Motor neuron (in vitro differentiated cells): ENCODE results near the gene BLMH. TPM values are rescaled to one million over a fixed set of nuclear protein-coding genes. Genes with fewer than 3 reads are reported as not detected.

Source experiments
- ATAC-seq, 8 experiments: fragments of 200-7000 bp; cut with Tn5 transposase; replicated peaks in 6 of 8; 2 replicates each; pipeline ENCODE4 v1.8.0; 2021; ENCODE audit warnings: mild to moderate bottlenecking in 8 of 8, moderate library complexity in 8 of 8
- H3K27ac ChIP-seq, 2 donors: fragments of 250-450 bp; sonication (Bioruptor Pico); 2 replicates each; pipeline ENCODE4 v1.9.0; 2021; ENCODE audit warnings: antibody characterized with exemption in 2 of 2, mild to moderate bottlenecking in 2 of 2, moderate library complexity in 1 of 2
- H3K4me1 ChIP-seq, 2 donors: fragments of 250-450 bp; sonication (Bioruptor Pico); replicated peaks in 1 of 2; 2 replicates each; pipeline ENCODE4 v1.6.1; 2021; ENCODE audit warnings: antibody characterized with exemption in 2 of 2, mild to moderate bottlenecking in 2 of 2, moderate library complexity in 1 of 2
- H3K4me3 ChIP-seq, 5 donors: fragments of 250-450 bp; sonication (Bioruptor Pico); 2 replicates each; pipeline ENCODE4 v1.9.0; 2021; ENCODE audit warnings: antibody characterized with exemption in 5 of 5, mild to moderate bottlenecking in 5 of 5, moderate library complexity in 4 of 5
- WGBS, 10 experiments: fragments of 450-650 bp; shearing (Covaris generic); methylation state at CpG; one replicate each; pipeline ENCODE4 v1.0.0; 2022; 5-methylcytosine and 5-hydroxymethylcytosine counted together
- in situ Hi-C, 9 experiments: fragments of 400-800 bp; cut with MboI; loops; one replicate each; pipeline ENCODE4 v1.15.0; 2021; ENCODE audit warnings: low sequenced_read_pairs in 9 of 9, low pct_unique_long_range_greater_than_20kb in 2 of 9; ENCODE audit not compliant: unreplicated experiment in 9 of 9
- total RNA-seq, 8 experiments: library from RNA; unstranded; fragments of 300-600 nt; gene quantifications; 2 replicates each; pipeline versions ENCODE4 v1.2.3 to v1.2.4, GENCODE V29; 2022

Gene BLMH
- total RNA-seq, 8 experiments from 2014 or later, result 21.9 to 69.2 (median 32.5) TPM

DNA sequence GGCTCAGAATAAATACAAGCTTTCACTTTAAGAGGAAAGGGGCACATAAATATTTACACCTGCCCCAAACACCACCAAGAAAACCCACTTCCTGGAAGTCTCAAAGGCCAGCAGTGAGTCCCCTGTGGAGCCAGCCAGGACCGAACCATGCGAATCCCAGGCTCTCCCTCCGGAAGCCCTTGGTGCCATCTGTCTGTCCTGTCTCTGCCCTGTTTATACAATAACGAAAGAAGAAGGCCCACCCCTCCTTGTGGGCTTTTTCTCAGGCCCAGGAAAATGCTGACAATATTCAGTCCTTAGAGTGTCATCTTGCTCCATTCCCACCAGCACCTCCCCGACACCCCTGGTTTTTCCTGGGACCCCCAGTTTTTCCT, 52.7 kb downstream of the BLMH start:
- in situ Hi-C loops, result no loop called here
- WGBS, 10 experiments, result 20 to 100% (median 58%) methylated on average over 1 to 5 of the region's 5 CpGs; no CpG with 5 or more reads in 4 of the 10 experiments
- no peak for ATAC-seq
- Histone ChIP-seq H3K4me1 (peaks cover 0 to 6% of the 10 kb centered on the region in 2 donors), H3K27ac (no peak overlapping the region), H3K4me3 (no peak overlapping the region)

DNA sequence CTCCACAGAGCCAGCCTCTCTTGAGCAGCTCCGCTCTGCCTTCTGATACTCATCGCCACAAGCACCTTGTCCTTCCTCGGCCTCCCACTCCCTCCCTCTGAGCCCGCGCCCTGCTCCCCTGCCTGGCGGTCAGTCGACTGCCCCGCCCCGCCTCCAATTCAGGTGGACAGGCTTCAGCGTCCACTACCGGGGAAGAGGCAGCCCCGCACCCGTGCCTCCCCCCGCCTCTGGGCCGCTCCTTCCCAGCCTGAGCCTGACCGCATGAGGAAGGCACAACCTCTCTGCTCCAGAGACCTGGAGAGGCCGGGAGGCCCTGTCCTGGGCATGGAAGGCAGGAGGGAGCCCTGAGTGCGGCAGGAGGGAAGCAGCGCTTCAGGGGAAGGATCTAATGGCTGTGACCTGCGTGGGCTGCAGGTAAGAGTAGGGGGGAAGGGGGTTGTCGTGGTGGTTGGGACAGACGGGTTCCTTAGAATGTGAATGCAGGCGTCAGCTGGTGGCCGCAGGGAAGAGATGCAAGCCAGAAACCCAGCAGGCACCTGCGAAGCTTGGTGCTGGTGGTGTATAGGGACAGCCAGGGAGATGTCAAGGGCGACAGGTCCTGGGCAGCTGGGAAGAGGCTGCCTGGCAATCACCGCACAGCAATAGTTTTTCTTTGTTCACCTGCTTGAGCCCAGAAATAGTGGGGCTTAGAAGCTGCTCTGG, 53.2 kb downstream of the BLMH start:
- peak in 5 of 8 experiments; percentile 26 to 39 (median 31) for ATAC-seq
- Histone ChIP-seq H3K4me3 (no peak overlapping the region), H3K4me1 (peaks cover 0 to 6% of the 10 kb centered on the region in 2 donors), H3K27ac (no peak overlapping the region)
- in situ Hi-C loops, result no loop called here
- 10 to 100% (median 44%) methylated on average over 2 to 4 of the region's 27 CpGs; no CpG with 5 or more reads in 7 of the 10 experiments for WGBS, 10 experiments

DNA sequence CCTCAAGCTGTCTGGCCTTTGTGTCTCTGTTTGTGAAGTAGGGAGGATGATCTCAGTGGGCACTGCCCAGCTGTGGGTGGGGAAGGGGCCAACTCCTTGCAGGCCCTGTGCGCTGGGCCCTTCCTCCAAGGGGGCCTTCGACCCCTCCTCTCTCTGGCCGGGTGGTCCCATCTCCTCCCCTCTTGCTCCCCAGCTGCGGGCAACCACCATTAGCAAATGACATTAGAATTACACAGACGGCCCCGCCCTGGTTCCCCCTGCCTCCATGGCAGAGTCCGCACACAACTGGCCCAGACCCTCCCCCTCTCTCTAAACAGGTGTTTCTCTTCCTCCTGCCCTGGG, 53.8 kb downstream of the BLMH start:
- 0 to 5% methylated on average over 1 to 5 of the region's 7 CpGs; no CpG with 5 or more reads in 8 of the 10 experiments for WGBS, 10 experiments
- Histone ChIP-seq H3K4me1 (peaks cover 0 to 6% of the 10 kb centered on the region in 2 donors), H3K4me3 (no peak overlapping the region), H3K27ac (no peak overlapping the region)
- ATAC-seq, result no peak
- in situ Hi-C loops, result no loop called here

DNA sequence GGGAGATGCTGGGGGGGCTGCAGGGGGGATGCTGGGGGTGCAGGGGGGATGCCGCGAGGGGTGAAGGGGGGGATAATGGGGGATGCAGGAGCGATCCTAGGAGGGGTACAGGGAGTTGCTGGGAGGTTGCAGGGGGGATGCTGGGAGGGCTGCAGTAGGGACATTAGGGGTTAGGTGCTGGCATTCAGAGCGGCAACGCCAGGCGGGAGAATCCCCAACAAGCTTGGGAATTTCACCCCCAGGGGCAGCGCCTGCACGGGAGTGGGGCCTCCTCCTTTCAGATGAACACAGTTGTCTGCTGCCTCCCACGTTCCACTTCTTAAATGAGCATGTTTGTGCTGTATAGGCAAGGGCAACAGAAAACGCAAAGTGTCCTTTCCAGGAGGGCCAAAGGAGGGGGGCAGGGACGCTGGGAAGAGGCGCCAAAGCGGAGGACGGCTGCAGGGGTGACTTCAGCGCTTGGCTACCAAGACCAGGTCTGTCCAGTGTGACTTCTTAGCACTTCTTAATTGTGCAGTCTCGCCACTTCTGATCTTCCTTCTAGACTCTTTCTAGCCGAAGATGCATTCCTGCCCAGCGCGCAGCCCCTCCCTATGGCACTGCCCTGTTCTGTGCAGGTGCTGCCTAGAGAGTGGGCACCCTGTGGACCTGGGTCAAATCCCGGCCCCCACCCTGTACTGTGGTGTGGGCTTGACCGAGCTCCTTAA, 54.3 kb downstream of the BLMH start:
- H3K4me1 ChIP-seq, result peaks cover 0 to 6% of the 10 kb centered on the region in 2 donors
- H3K27ac ChIP-seq, result no peak overlapping the region
- WGBS, 10 experiments, result 17 to 46% (median 38%) methylated on average over 1 to 9 of the region's 21 CpGs; no CpG with 5 or more reads in 5 of the 10 experiments
- in situ Hi-C loops, result no loop called here
- peak in 2 of 8 experiments; percentile 6 to 15 for ATAC-seq
- no peak overlapping the region for H3K4me3 ChIP-seq

DNA sequence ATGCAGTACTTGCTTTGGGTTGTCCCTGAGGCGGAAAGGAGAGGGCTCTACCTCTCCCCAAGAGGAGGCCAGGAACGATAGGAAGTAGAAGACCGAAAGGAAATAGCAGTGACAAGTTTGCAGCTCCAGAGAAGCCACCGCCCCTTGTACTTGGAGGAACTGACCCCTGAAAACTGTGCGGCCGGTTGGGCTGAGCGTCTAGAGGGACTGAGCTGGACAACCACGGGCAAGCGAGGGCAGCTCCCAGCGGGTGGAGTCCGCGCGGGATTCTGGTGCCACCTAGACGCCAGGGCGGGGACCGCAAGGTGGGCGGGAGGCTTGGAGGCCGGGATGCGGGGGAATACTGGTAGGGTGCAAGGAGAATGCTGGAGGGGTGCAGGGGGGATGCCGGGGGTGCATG, 55.0 kb downstream of the BLMH start:
- WGBS, 10 experiments, result 10 to 22% (median 11%) methylated on average over 2 to 6 of the region's 20 CpGs; no CpG with 5 or more reads in 4 of the 10 experiments
- peaks cover 0 to 6% of the 10 kb centered on the region in 2 donors for H3K4me1 ChIP-seq
- H3K4me3 ChIP-seq, result no peak overlapping the region
- no peak overlapping the region for H3K27ac ChIP-seq
- in situ Hi-C loops, result no loop called here
- ATAC-seq, result peak in 6 of 8 experiments; percentile 44 to 77 (median 59)

DNA sequence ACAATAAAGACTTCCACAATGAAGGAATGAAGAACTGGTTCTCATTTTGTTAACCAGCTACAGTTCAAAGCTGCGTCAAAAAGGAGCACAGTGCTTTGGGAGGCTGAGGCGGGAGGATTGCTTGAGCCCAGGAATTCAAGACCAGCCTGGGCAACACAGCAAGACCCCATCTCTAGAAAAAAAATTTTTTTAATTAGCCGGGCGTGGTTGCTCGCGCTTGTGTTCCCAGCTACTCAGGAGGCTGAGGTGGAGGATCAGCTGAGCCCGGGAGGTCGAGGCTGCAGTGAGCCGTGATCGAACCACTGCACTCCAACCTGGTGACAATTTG, 55.5 kb downstream of the BLMH start:
- Histone ChIP-seq H3K27ac (no peak overlapping the region), H3K4me3 (peak overlapping the region in 2 of 5 donors; percentile 27 to 29), H3K4me1 (peaks cover 0 to 6% of the 10 kb centered on the region in 2 donors)
- in situ Hi-C loops, result no loop called here
- no peak for ATAC-seq
- 17 to 87% (median 41%) methylated on average over 3 to 10 of the region's 10 CpGs; no CpG with 5 or more reads in 2 of the 10 experiments for WGBS, 10 experiments

DNA sequence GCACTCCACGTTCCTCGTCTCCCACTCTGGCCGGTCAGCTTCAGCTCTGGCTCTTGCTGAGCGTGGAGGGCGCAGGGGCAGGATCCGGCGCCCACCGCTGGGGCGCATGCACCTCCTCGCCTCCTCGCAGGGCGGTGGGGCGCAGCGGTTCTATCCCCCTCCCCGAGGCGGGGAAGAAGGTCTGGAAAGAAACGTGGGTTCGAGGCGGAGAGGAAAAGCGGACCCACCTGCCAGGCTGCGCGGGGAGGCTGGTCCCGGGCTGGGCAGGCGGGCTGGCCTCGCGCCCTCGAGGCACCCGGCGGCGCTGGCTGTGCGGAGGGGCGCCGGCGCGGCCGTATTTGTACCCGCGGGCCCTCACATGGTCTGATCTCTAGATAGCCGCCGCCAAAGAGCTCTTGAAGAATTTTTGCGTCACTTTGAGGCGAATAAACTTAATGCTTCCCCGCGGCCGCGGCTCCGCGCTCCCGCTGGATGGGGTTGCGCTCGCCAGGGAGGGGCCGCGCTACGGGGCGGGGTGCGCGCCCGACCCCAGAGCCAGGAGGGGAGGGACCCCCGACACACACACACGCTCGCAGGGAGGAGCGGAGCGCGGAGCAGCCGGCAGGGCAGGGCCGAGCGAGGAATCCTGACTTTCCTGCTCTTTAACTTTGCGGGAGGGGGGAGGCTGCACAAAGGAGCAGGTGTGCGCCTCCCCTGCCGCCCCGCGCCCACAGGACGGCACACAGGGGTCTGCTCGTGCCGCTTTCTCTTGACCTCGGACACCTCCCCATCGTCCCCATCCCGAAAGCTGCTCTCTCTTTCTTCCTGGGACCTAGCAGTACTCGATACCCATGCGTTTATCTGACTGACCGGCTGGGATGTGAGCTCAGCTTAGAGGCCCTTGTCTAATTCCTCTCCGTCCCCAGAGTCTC, 56.1 kb downstream of the BLMH start, which contains the start of gene SLC6A4:
Gene SLC6A4 (minus strand): TSS at position 312 of the 911 bp plus-strand sequence. CDS start 13,739 bp downstream, outside the sequence.
- Histone ChIP-seq H3K27ac (no peak within 1 kb of the TSS), H3K4me1 (peaks cover 0 to 6% of the 10 kb centered on the region in 2 donors), H3K4me3 (peak within 1 kb of the TSS; percentile 14 to 29 (median 21))
- peak; percentile 16 to 72 (median 56) for ATAC-seq
- WGBS, 10 experiments, result 0 to 15% (median 8%) methylated on average over 4 to 22 of the region's 82 CpGs; no CpG with 5 or more reads in 5 of the 10 experiments
- in situ Hi-C loops, result no loop called here

DNA sequence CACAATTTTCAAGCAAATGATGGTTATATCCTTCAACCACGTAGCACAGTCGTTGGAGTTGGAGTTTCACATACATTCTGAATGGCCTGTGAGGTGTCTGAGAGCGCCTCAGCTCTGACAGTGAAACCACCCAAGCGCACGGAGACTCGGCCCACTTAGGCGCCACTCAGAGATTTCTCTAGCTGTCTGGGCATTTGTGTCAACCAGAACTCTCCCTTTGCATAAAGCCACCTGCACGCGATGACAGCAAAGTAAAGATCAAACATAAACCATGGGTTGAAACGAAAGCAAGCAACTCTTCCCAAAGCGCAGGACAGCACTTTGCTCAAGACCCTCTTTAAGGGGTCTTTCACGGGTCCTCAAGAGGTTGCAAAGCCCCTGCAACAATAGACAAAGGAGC, 56.8 kb downstream of the BLMH start:
- 9 to 100% (median 50%) methylated on average over 1 to 8 of the region's 12 CpGs; no CpG with 5 or more reads in 1 of the 10 experiments for WGBS, 10 experiments
- in situ Hi-C loops, result no loop called here

DNA sequence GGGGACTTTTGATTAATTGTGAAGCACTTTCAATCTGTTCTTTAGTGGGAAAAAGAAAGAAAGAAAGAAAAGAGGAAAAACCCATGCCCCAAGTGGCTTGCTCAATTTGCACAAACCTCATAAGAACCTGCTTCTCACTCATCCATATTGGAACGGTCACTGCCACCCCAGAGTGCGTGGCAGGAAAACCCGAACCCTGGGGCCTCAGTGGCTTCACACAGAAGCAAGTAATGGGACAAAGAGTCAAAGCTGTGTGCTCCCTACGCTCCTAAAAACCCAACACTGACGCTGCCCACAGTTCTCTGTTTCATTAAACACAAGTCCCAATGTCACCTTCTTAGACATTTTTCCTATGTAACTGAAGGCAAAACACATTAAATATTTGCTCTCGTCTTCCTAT, 57.4 kb downstream of the BLMH start:
- Histone ChIP-seq H3K4me1 (peaks cover 0 to 6% of the 10 kb centered on the region in 2 donors), H3K4me3 (no peak overlapping the region), H3K27ac (no peak overlapping the region)
- 59 to 100% (median 88%) methylated on average over 1 to 6 of the region's 6 CpGs; no CpG with 5 or more reads in 1 of the 10 experiments for WGBS, 10 experiments
- no peak for ATAC-seq
- in situ Hi-C loops, result no loop called here

More for the DNA sequence above, 56.8 kb downstream of the BLMH start:
- Histone ChIP-seq H3K4me3 (no peak overlapping the region), H3K27ac (no peak overlapping the region), H3K4me1 (peaks cover 0 to 6% of the 10 kb centered on the region in 2 donors)
- ATAC-seq, result peak in 1 of 8 experiments; percentile 24

DNA sequence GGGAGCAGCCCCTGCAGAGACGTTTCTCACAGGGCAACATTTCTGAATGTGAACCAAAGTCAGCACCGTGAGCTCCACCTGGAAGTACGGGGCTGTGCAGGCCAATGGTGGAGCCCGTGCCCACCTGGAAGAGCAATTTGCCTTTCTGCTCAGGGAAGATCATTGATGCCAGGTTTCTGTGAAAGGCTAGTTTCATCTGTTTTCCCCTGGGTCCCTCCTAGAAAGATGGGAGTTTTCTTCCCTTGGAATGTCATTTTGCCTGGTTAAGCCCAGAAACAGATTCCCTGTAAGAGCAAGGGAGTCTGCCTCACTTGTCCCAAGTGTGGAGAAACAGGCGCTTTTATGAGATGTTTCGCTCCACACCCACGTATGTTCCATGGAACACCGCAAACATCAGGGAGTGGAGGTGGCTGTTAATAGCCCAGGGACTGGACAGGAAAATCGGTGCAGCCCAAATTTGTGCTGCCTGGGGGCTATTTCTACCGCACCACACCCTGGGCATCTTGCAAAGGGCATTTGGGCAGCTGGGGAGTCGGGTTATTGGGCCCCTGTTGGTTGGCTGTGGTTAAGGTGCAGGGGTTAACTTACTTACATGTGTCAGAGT, 58.8 kb downstream of the BLMH start:
- in situ Hi-C loops, result no loop called here
- 0 to 100% (median 32%) methylated on average over 1 to 5 of the region's 11 CpGs; no CpG with 5 or more reads in 2 of the 10 experiments for WGBS, 10 experiments

DNA sequence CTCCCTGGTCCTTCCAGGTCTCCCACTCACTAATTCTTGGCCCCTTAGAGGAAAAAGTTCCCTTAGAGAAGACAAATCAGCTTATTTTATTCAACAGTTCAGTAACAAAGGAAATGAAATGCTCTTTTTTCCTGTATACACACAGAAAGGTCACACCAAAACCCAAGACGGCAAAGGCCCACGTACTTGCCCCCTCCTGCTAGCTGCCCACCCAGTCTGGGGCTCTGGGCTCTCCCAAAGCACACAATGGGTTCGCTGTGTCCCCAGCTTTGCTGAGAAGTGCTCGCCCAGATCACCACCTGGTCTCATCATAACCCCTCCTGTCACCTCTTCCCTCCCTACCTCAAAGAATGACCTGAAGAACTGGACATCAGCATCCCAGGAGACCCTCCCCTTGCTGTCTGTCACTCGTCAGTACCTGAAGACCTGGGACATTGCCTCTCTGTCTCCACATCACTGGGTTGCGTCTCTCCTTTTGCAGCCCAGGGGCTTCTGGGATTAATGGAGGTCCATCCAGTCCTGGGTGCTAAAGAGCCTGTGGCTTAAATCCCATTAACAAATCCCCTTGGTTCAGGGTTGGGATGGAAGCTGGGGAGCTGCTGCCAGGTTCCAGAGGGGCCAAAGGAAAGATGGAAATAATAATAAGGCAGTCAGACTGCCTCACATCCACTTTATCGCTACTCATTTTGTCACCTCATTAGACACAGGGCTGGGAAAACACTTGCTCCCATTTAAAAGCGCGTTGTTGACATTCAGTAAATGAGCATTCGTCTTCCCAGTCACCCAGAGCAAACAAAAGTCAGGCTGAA, 59.5 kb downstream of the BLMH start:
- in situ Hi-C loops, result no loop called here
- ATAC-seq, result peak in 2 of 8 experiments; percentile 39 to 82
- Histone ChIP-seq H3K4me3 (no peak overlapping the region), H3K27ac (no peak overlapping the region), H3K4me1 (peaks cover 0 to 4% of the 10 kb centered on the region in 2 donors)
- 43 to 100% (median 60%) methylated on average over 1 to 8 of the region's 10 CpGs; no CpG with 5 or more reads in 3 of the 10 experiments for WGBS, 10 experiments

More for the DNA sequence above, 58.8 kb downstream of the BLMH start:
- no peak for ATAC-seq
- Histone ChIP-seq H3K4me1 (peaks cover 0 to 6% of the 10 kb centered on the region in 2 donors), H3K27ac (no peak overlapping the region), H3K4me3 (no peak overlapping the region)
